Measurements from ENCODE around the gene SYCP2L. TPM values are rescaled to one million over a fixed set of nuclear protein-coding genes. Genes with fewer than 3 reads are reported as not detected.

SYCP2L gene
- polyA plus RNA-seq, 1 of the 3 experiments (the other 2 are of a cell fraction) = 0.82 TPM

GRCh38 chr6:10954590-10955010, 67.7 kb downstream of the SYCP2L start:
- Histone ChIP-seq H3K9me3 (no peaks in the 10 kb centered on the region), H4K20me1 (ENCODE audit: insufficient read depth) (no peaks in the 10 kb centered on the region), H2AFZ (ENCODE audit: low read depth) (no peak overlapping the region), H3K79me2 (ENCODE audit: insufficient read depth) (no peaks in the 10 kb centered on the region), H3K9ac (no peak overlapping the region), H3K4me2 (no peak overlapping the region), H3F3A (replicated peaks; ENCODE audit: insufficient read depth) (no peaks in the 10 kb centered on the region), H3K9me2 (no peaks in the 10 kb centered on the region), H3K27me3 (ENCODE audit: insufficient read depth) (no peaks in the 10 kb centered on the region), H3K4me1 (ENCODE audit: control insufficient read depth in 1 of 2, insufficient read depth in 2 of 2, low read depth in 1 of 2, low read length in 1 of 2) (no peaks in the 10 kb centered on the region; a peak in 1 of 4 replicates), H3K36me3 (replicated peaks in 1 of 2; ENCODE audit: control insufficient read depth in 1 of 2, insufficient read depth in 2 of 2, low read length in 1 of 2) (no peaks in the 10 kb centered on the region), H3K27ac (ENCODE audit: low read depth in 2 of 2, low read length in 1 of 2) (no peak overlapping the region), H3K4me3 (ENCODE audit: low read depth in 2 of 2, low read length in 1 of 2) (peak overlapping the region in 1 of 2 experiments; percentile 12; a peak in 1 of 4 replicates)
- POLR2A ChIA-PET = no interaction called here
- no peak for TF ChIP-seq SIN3A (IDR thresholded peaks at IDR 0.05; ENCODE audit: borderline replicate concordance, low read depth, low read length)
- TF ChIP-seq SMC3 (IDR thresholded peaks at IDR 0.05; ENCODE audit: low read depth, low read length) = peak; percentile 76
- no peak for TF ChIP-seq GABPA (IDR thresholded peaks at IDR 0.05; ENCODE audit: low read depth)
- no peak for TF ChIP-seq PBX3 (IDR thresholded peaks at IDR 0.05)
- no peak for TF ChIP-seq FOSL2 (IDR thresholded peaks at IDR 0.05; ENCODE audit: borderline replicate concordance, low read depth)
- TF ChIP-seq, protein P1, sequence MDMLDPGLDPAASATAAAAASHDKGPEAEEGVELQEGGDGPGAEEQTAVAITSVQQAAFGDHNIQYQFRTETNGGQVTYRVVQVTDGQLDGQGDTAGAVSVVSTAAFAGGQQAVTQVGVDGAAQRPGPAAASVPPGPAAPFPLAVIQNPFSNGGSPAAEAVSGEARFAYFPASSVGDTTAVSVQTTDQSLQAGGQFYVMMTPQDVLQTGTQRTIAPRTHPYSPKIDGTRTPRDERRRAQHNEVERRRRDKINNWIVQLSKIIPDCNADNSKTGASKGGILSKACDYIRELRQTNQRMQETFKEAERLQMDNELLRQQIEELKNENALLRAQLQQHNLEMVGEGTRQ (IDR thresholded peaks at IDR 0.05; ENCODE audit: borderline replicate concordance, low read depth, low read length) = no peak
- TF ChIP-seq, protein P2, sequence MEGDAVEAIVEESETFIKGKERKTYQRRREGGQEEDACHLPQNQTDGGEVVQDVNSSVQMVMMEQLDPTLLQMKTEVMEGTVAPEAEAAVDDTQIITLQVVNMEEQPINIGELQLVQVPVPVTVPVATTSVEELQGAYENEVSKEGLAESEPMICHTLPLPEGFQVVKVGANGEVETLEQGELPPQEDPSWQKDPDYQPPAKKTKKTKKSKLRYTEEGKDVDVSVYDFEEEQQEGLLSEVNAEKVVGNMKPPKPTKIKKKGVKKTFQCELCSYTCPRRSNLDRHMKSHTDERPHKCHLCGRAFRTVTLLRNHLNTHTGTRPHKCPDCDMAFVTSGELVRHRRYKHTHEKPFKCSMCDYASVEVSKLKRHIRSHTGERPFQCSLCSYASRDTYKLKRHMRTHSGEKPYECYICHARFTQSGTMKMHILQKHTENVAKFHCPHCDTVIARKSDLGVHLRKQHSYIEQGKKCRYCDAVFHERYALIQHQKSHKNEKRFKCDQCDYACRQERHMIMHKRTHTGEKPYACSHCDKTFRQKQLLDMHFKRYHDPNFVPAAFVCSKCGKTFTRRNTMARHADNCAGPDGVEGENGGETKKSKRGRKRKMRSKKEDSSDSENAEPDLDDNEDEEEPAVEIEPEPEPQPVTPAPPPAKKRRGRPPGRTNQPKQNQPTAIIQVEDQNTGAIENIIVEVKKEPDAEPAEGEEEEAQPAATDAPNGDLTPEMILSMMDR (IDR thresholded peaks at IDR 0.05) = peak; percentile 69
- TF ChIP-seq RAD21 (IDR thresholded peaks at IDR 0.05; ENCODE audit: low read length) = peak; percentile 64
- peak; percentile 60 for DNase-seq
- WGBS (ENCODE audit: low lambda C conversion rate) = 67% methylated on average over 15 of the region's 15 CpGs
- CTCF ChIA-PET = interaction anchor here (0.7 to 3.3 kb wide), 17 partner anchors 8 to 621 kb away, joined by 3 to 38 read pairs (median 6); partner anchors contain the start of genes ELOVL2, SMIM13 and SYCP2L

DNA sequence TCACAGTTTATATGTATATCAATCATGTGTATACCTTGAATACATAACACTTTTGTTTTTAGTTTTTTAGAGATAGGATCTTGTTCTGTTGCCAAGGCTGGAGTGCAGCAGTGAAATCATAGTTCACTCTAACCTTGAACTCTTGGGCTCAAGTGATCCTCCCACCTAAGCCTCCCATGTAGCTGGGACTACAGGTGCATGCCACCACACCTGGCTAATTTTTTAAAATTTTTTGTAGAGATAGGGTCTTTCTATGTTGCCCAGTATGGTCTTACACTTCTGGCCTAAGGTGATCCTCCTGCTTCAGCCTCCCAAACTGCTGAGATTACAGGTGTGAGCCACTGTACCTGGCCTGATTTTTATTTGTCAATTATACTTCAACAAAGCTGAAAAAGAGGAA, 69.9 kb downstream of the SYCP2L start:
- H2AFZ ChIP-seq (ENCODE audit: low read depth) = no peak overlapping the region
- DNase-seq = no peak
- CTCF ChIA-PET = interaction anchor here (0.9 kb wide), 1 partner anchor 113 kb away, joined by 5 read pairs; no protein-coding TSS in a partner anchor
- no peaks in the 10 kb centered on the region for H3K36me3 ChIP-seq (replicated peaks in 1 of 2; ENCODE audit: control insufficient read depth in 1 of 2, insufficient read depth in 2 of 2, low read length in 1 of 2)
- no peaks in the 10 kb centered on the region for H3K79me2 ChIP-seq (ENCODE audit: insufficient read depth)
- TF ChIP-seq MXI1 (IDR thresholded peaks at IDR 0.05; ENCODE audit: low read depth, low read length) (no peak), ZBTB33 (IDR thresholded peaks at IDR 0.05; ENCODE audit: borderline replicate concordance, low read depth) (no peak), GATA2 (CRISPR knock-in tag; IDR thresholded peaks at IDR 0.05) (no peak), RFX5 (IDR thresholded peaks at IDR 0.05; ENCODE audit: low read length) (no peak), FOXJ3 (CRISPR knock-in tag; IDR thresholded peaks at IDR 0.05) (no peak), FOXM1 (IDR thresholded peaks at IDR 0.05; ENCODE audit: low read depth) (no peak)
- TF ChIP-seq, protein P3, sequence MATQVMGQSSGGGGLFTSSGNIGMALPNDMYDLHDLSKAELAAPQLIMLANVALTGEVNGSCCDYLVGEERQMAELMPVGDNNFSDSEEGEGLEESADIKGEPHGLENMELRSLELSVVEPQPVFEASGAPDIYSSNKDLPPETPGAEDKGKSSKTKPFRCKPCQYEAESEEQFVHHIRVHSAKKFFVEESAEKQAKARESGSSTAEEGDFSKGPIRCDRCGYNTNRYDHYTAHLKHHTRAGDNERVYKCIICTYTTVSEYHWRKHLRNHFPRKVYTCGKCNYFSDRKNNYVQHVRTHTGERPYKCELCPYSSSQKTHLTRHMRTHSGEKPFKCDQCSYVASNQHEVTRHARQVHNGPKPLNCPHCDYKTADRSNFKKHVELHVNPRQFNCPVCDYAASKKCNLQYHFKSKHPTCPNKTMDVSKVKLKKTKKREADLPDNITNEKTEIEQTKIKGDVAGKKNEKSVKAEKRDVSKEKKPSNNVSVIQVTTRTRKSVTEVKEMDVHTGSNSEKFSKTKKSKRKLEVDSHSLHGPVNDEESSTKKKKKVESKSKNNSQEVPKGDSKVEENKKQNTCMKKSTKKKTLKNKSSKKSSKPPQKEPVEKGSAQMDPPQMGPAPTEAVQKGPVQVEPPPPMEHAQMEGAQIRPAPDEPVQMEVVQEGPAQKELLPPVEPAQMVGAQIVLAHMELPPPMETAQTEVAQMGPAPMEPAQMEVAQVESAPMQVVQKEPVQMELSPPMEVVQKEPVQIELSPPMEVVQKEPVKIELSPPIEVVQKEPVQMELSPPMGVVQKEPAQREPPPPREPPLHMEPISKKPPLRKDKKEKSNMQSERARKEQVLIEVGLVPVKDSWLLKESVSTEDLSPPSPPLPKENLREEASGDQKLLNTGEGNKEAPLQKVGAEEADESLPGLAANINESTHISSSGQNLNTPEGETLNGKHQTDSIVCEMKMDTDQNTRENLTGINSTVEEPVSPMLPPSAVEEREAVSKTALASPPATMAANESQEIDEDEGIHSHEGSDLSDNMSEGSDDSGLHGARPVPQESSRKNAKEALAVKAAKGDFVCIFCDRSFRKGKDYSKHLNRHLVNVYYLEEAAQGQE (IDR thresholded peaks at IDR 0.05; ENCODE audit: low read depth, low read length) = no peak
- no peaks in the 10 kb centered on the region; a peak in 1 of 4 replicates for H3K4me1 ChIP-seq (ENCODE audit: control insufficient read depth in 1 of 2, insufficient read depth in 2 of 2, low read depth in 1 of 2, low read length in 1 of 2)
- H4K20me1 ChIP-seq (ENCODE audit: insufficient read depth) = no peaks in the 10 kb centered on the region
- no peaks in the 10 kb centered on the region for H3K27me3 ChIP-seq (ENCODE audit: insufficient read depth)
- H3K9me3 ChIP-seq = no peaks in the 10 kb centered on the region
- no peaks in the 10 kb centered on the region for H3K9me2 ChIP-seq
- H3K9ac ChIP-seq = no peak overlapping the region
- H3K4me3 ChIP-seq (ENCODE audit: low read depth in 2 of 2, low read length in 1 of 2) = no peak overlapping the region
- no peaks in the 10 kb centered on the region for H3F3A ChIP-seq (replicated peaks; ENCODE audit: insufficient read depth)
- no peak overlapping the region for H3K4me2 ChIP-seq
- H3K27ac ChIP-seq (ENCODE audit: low read depth in 2 of 2, low read length in 1 of 2) = no peak overlapping the region
- POLR2A ChIA-PET = no interaction called here

All from SK-N-SH (cell line).